22Rv1 (cell line): ENCODE results near the gene RILP.

Experiments
- CTCF ChIP-seq: fragments of 450-650 bp; IDR thresholded peaks from 2 replicates; pipeline ENCODE4 v1.5.1; 2017; ENCODE audit warnings: mild to moderate bottlenecking
- ZFX ChIP-seq: fragments of 450-650 bp; IDR thresholded peaks from 2 replicates; pipeline ENCODE4 v1.6.1; 2017; ENCODE audit warnings: antibody characterized with exemption, borderline replicate concordance

DNA sequence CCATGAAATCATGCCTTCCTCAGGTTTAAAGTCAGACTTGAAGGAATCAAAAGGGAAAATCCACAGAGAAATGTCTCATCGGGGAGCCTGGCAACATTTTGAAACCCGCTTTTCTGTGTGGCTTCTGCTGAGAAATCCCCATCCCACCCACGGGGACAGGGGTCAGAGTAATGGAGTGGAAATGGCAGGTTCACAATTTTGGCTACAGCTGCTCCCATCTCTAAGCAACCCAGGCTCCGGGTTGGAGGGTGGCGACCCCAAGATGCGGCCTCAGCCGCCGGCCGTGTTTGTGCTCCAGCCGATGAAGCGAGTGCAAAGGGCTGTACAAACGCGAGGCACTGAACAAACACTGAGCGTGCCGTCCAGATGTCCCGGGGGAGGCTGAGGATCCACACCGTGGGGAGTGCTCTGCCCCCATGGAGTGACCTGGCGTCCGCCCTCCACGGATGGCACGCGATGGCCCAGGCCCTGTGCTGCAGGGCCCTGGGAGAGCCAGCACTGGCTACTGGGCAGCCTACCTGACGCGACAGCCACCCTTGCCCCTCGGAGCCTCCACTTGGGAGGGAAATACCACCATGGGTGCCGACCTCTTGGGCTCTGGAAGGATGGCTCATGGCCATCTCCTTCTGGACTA is 43.2 kb downstream of the RILP start:
- no peak for TF ChIP-seq CTCF
- TF ChIP-seq ZFX, result no peak
